Astrocyte (in vitro differentiated cells and primary cell): ENCODE measurements around the gene ABCA3. TPM values are rescaled to one million over a fixed set of nuclear protein-coding genes. Genes with fewer than 3 reads are reported as not detected.

Source experiments
- microRNA-seq: library from miRNA; unstranded; fragments of <30 nt; microRNA quantifications from one replicate; pipeline ENCODE4 v1.2.0, GENCODE V29; 2020
- total RNA-seq: library from RNA; stranded (reverse); gene quantifications from 2 replicates; pipeline ENCODE4 v1.2.1, GENCODE V29; 2021

The ABCA3 gene
- total RNA-seq, 1 donor from 2014 or later = 4.8 TPM

Small RNA genes lying within 50 kb of the gene (microRNA-seq; reads per million reads assigned to microRNA genes)
- gene MIR3677 = 1.6 reads per million
- not detected for gene MIR4717

Other genes with a start within 250 kb of the ABCA3 start
- gene PKD1, start 204.8 kb downstream of the ABCA3 start, total RNA-seq = 112 and 128 TPM in 2 replicates
- 1.2 and 1.4 TPM in 2 replicates for gene RAB26, start 192.1 kb downstream of the ABCA3 start, total RNA-seq
- 92.1 and 93.1 TPM in 2 replicates for gene TRAF7, start 184.9 kb downstream of the ABCA3 start, total RNA-seq
- gene CASKIN1, start 144.1 kb downstream of the ABCA3 start, total RNA-seq = 0.66 and 1.3 TPM in 2 replicates
- gene MLST8, start 135.3 kb downstream of the ABCA3 start, total RNA-seq = 32.6 and 34.7 TPM in 2 replicates
- 6.4 and 7.0 TPM in 2 replicates for gene BRICD5, start 129.9 kb downstream of the ABCA3 start, total RNA-seq
- gene PGP, start 125.9 kb downstream of the ABCA3 start, total RNA-seq = 19.4 and 21.1 TPM in 2 replicates
- 22.5 and 22.8 TPM in 2 replicates for gene E4F1, start 117.1 kb downstream of the ABCA3 start, total RNA-seq
- 1.2 and 1.3 TPM in 2 replicates for gene DNASE1L2, start 104.3 kb downstream of the ABCA3 start, total RNA-seq
- 53.4 and 56.4 TPM in 2 replicates for gene ECI1, start 89.1 kb downstream of the ABCA3 start, total RNA-seq
- 193 and 209 TPM in 2 replicates for gene RNPS1, start 72.6 kb downstream of the ABCA3 start, total RNA-seq
- gene CCNF, start 88.7 kb upstream of the ABCA3 start, total RNA-seq = 5.5 and 6.4 TPM in 2 replicates
- 5.8 and 6.0 TPM in 2 replicates for gene TEDC2, start 119.4 kb upstream of the ABCA3 start, total RNA-seq
- 1.1 and 1.3 TPM in 2 replicates for gene NTN3, start 130.6 kb upstream of the ABCA3 start, total RNA-seq
- gene TBC1D24, start 134.4 kb upstream of the ABCA3 start, total RNA-seq = 12.8 and 13.4 TPM in 2 replicates
- gene ATP6V0C, start 173.2 kb upstream of the ABCA3 start, total RNA-seq = 311 TPM in 2 replicates
- 24.9 and 32.3 TPM in 2 replicates for gene AMDHD2, start 179.6 kb upstream of the ABCA3 start, total RNA-seq
- gene CEMP1, start 190.7 kb upstream of the ABCA3 start, total RNA-seq = not detected in 2 replicates
- gene PDPK1, start 197.3 kb upstream of the ABCA3 start, total RNA-seq = 48.1 and 50.5 TPM in 2 replicates